Tibial artery (tissue), 4 donors: ENCODE measurements around the gene OR6B3.

ENCODE experiments used
- DNase-seq, 2 donors: peaks; one replicate each; pipeline ENCODE4 v3.0.0-alpha.2; 2019
- H3K27ac ChIP-seq, 2 donors: fragments of 200-600 bp; sonication (generic) in 1 of 2; 1 replicate in 1 of 2; 2 replicates in 1 of 2; pipeline ENCODE4 v1.5.1; 2018 to 2019; ENCODE audit warnings: mild to moderate bottlenecking in 1 of 2
- H3K27me3 ChIP-seq, 2 donors: fragments of 200-600 bp; sonication (generic) in 1 of 2; one replicate each; pipeline versions ENCODE4 v1.5.1 to v1.6.0; 2016 to 2019
- H3K36me3 ChIP-seq, 3 donors: fragments of 200-600 bp; sonication (generic) in 2 of 3; one replicate each; pipeline ENCODE4 v1.5.1; 2016 to 2019; ENCODE audit warnings: mild to moderate bottlenecking in 2 of 3
- H3K4me1 ChIP-seq, 4 donors: fragments of 200-600 bp; sonication (generic) in 2 of 4; 1 replicate in 3 of 4; 2 replicates in 1 of 4; pipeline ENCODE4 v1.5.1; 2016 to 2019
- H3K4me3 ChIP-seq, 2 donors: fragments of 200-600 bp; sonication (generic) in 1 of 2; 1 replicate in 1 of 2; 2 replicates in 1 of 2; pipeline ENCODE4 v1.5.1; 2018 to 2019; ENCODE audit warnings: mild to moderate bottlenecking in 2 of 2
- H3K9me3 ChIP-seq, 3 donors: fragments of 200-600 bp; sonication (generic) in 1 of 3; one replicate each; pipeline ENCODE4 v1.5.1; 2016 to 2019
- intact Hi-C: fragments of 100-400 bp; cut with DNase I; formaldehyde crosslinking; loops from one replicate; pipeline ENCODE4 v1.15.0; 2023; ENCODE audit warnings: low total_unique reads
- TF ChIP-seq, protein P1 (sequence below), 2 experiments: fragments of 200-600 bp in 1 of 2; fragments of 450-650 bp in 1 of 2; IDR thresholded peaks; one replicate each; pipeline ENCODE4 v1.5.1; 2017 to 2019; ENCODE audit warnings: antibody characterized with exemption in 2 of 2, mild to moderate bottlenecking in 1 of 2, moderate library complexity in 1 of 2

OR6B3 gene

DNA sequence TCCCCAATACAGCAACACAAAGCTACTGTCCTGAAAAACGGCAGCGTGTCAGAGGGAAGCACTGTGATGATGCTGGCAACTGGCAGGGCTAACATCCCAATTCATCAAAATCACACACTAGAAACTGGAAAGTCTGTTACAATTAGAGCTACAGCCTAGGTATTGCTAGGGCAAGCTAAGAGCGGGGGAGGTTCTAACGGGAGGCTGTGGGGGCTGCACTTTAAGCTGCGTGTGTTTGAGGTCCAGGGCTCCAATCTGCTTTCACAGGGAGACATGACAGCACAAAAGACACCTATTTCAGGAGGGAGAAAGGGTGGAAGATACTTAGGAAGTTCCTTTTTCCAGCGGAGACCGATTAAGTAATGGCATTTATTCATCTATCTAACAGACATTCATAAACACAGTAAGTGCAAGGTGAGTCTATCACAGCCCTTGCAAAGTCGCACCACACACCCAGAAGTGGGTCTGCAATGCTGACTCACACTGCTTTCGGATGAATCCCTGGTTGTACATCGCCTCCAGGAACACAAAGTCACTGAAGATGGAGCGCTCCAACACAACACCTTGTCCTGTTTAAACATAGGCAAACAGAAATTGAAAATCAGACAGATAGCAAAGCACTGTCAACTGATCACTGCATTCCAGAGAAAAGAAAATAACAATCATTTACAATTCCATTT lies 35.1 kb downstream of the OR6B3 start:
- H3K36me3 ChIP-seq: peaks cover 65 to 82% (median 71%) of the 10 kb centered on the region in 3 donors
- DNase-seq: no peak
- no peaks in the 10 kb centered on the region for H3K27me3 ChIP-seq
- no peaks in the 10 kb centered on the region for H3K9me3 ChIP-seq
- H3K4me3 ChIP-seq: no peak overlapping the region
- no peak overlapping the region for H3K27ac ChIP-seq
- TF ChIP-seq, protein P1, sequence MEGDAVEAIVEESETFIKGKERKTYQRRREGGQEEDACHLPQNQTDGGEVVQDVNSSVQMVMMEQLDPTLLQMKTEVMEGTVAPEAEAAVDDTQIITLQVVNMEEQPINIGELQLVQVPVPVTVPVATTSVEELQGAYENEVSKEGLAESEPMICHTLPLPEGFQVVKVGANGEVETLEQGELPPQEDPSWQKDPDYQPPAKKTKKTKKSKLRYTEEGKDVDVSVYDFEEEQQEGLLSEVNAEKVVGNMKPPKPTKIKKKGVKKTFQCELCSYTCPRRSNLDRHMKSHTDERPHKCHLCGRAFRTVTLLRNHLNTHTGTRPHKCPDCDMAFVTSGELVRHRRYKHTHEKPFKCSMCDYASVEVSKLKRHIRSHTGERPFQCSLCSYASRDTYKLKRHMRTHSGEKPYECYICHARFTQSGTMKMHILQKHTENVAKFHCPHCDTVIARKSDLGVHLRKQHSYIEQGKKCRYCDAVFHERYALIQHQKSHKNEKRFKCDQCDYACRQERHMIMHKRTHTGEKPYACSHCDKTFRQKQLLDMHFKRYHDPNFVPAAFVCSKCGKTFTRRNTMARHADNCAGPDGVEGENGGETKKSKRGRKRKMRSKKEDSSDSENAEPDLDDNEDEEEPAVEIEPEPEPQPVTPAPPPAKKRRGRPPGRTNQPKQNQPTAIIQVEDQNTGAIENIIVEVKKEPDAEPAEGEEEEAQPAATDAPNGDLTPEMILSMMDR (IDR thresholded peaks at IDR 0.05): no peak
- peaks cover 0 to 3% (median 0%) of the 10 kb centered on the region in 4 donors for H3K4me1 ChIP-seq
- intact Hi-C loops: no loop called here

DNA sequence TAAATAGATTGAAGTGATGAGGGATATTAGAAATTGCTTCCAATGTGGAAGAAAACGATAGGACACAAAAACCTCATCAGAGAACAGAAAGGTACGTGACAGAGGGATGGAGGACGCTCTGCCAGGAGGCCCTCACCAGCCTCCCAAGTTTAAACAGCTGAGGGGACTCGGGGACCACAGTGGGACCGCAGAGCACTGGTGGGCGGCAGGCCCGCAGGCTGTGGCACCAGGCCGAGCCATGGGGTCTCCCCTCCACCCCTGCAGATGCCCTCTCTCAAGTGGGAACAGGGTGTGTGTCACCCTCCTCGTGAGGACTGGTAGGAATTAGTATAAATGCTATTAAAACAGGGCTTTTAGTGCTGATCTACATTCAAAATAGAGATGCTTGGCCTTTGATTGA lies 39.0 kb downstream of the OR6B3 start:
- TF ChIP-seq, protein P1 (IDR thresholded peaks at IDR 0.05): no peak
- Histone ChIP-seq H3K27me3 (no peaks in the 10 kb centered on the region), H3K9me3 (no peaks in the 10 kb centered on the region), H3K4me1 (no peaks in the 10 kb centered on the region), H3K36me3 (peaks cover 79 to 96% (median 85%) of the 10 kb centered on the region in 3 donors), H3K4me3 (no peak overlapping the region), H3K27ac (no peak overlapping the region)
- no peak for DNase-seq
- intact Hi-C loops: no loop called here

DNA sequence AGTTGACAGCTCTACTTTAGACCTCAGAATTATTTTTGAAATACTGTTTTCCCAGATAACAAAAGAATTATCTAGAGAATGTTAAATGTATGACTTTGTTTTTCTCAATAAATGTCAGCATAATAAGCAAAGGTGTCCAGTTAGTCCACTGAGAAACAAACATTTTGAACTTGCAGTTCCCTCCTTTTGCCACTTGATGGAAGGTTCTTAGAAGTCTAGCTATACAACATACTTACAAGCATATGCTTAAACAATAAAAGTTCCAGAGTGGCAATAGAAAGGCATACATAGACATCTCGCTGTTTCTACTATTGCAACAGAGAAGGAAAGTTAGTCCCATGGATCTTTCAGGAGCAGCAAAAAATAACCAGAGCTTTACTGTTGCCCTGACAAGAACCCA lies 40.0 kb downstream of the OR6B3 start:
- TF ChIP-seq, protein P1 (IDR thresholded peaks at IDR 0.05): no peak
- Histone ChIP-seq H3K9me3 (no peaks in the 10 kb centered on the region), H3K4me3 (no peak overlapping the region), H3K36me3 (peaks cover 75 to 96% (median 75%) of the 10 kb centered on the region in 3 donors), H3K27me3 (no peaks in the 10 kb centered on the region), H3K27ac (no peak overlapping the region), H3K4me1 (no peaks in the 10 kb centered on the region)
- DNase-seq: no peak
- intact Hi-C loops: no loop called here

DNA sequence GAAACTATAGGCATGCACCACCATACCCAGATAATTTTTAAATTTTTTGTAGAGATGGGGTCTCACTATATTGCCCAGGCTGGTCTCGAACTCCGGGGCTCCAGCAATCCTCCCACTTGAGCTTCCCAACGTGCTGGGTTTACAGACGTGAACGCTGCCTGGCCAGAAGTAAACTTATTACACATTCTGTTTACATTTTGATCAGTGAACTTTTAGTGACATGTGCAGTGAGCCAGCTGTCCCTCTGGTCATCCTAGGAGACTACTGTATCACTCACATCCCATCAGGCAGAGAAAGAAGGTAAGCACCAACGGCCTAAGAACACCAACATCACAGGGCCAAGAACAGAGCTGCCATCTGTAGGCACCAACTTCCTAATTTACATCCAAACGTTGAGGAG lies 50.3 kb downstream of the OR6B3 start:
- Histone ChIP-seq H3K36me3 (peaks cover 44 to 98% (median 83%) of the 10 kb centered on the region in 3 donors), H3K27ac (no peak overlapping the region), H3K27me3 (no peaks in the 10 kb centered on the region), H3K9me3 (no peaks in the 10 kb centered on the region), H3K4me1 (no peaks in the 10 kb centered on the region), H3K4me3 (no peak overlapping the region)
- intact Hi-C loops: no loop called here
- DNase-seq: no peak
- TF ChIP-seq, protein P1 (IDR thresholded peaks at IDR 0.05): no peak

DNA sequence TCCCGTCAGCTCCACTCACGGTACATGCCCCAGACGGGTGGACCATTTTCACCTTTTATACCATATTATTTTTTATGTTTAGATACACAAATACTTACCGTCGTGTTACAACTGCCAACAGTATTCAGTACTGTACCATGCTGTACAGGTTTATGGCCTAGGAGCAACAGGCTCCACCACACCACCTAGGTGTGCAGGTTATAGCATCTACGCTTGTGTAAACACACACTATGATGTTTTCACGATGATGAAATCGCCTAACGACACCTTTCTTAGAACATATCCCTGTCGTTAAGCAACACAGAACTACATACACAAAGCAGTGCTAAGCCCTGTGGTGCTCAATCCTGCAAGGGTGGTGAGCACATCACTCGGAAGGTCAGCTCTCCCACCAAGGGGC lies 52.6 kb downstream of the OR6B3 start:
- no peak overlapping the region for H3K27ac ChIP-seq
- DNase-seq: no peak
- TF ChIP-seq, protein P1 (IDR thresholded peaks at IDR 0.05): no peak
- no peaks in the 10 kb centered on the region for H3K27me3 ChIP-seq
- no peak overlapping the region for H3K4me3 ChIP-seq
- no peaks in the 10 kb centered on the region for H3K9me3 ChIP-seq
- no peaks in the 10 kb centered on the region for H3K4me1 ChIP-seq
- peaks cover 32 to 82% (median 62%) of the 10 kb centered on the region in 3 donors for H3K36me3 ChIP-seq
- intact Hi-C loops: no loop called here
